ENCODE data around the gene MGAT5.

MGAT5 gene, protein sequence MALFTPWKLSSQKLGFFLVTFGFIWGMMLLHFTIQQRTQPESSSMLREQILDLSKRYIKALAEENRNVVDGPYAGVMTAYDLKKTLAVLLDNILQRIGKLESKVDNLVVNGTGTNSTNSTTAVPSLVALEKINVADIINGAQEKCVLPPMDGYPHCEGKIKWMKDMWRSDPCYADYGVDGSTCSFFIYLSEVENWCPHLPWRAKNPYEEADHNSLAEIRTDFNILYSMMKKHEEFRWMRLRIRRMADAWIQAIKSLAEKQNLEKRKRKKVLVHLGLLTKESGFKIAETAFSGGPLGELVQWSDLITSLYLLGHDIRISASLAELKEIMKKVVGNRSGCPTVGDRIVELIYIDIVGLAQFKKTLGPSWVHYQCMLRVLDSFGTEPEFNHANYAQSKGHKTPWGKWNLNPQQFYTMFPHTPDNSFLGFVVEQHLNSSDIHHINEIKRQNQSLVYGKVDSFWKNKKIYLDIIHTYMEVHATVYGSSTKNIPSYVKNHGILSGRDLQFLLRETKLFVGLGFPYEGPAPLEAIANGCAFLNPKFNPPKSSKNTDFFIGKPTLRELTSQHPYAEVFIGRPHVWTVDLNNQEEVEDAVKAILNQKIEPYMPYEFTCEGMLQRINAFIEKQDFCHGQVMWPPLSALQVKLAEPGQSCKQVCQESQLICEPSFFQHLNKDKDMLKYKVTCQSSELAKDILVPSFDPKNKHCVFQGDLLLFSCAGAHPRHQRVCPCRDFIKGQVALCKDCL

DNA sequence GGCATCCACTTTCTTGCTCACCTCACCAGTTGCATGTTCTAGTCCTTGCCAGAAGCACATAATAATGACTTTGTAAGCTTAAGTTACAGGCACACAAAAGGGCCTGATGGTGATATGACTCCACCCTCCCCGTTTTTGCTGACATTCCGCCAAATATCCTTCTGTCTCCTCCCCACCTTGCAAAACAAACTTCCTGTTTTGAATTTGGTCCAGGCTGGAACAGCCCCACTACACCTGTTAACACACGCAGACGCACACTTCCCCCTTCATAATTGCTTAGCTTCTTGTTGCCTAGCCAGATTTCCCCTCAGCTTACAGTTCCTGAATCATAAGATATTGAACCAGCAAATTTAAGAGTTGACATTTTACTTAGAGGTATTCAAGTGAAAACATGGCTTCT, at the start of gene MGAT5:
MGAT5 (plus strand) TSS at position 269 of the 400 bp plus-strand sequence. CDS start 332 bp downstream, outside the sequence.
- no peak for DNase-seq (ENCODE audit: low spot score)

DNA sequence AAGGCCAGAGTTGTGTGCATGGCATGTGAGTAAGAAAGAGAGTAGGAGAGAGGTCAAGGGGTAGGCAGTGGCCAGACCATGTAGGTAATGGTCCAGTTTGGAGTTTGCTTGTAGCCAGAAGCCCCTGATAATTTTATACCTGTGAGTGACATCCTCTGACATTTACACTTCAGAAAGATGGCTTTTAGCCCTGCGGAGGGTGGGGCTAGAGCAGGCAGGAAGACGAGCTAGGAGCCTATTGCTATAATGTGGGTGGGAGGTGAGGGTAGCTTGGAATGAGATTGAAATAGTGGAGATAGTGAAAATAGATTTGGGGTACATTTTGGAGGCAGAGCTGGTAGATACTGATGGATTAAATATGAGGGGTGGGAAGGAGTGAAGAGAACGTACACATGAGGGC, 48.8 kb upstream of the MGAT5 start:
- no peak for DNase-seq (ENCODE audit: low spot score)

DNA sequence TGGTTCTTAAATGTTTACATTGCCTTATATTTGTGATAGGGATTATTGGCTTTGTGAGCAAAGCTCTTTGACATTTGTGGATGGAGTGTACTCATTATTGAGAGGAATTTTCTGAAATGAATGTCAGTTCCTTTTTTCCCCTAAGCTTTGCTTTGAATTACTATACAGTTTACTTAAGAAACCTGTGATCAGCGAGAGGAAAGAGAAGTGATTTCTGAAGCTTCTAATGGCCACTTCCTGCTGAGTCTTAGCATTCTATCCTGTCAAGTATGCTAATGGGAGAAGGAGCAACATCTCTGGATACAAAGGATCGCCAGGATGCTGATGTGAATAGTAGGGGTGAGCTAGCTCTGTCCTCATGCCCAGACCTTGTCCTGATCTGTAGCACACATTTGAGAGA, 47.8 kb upstream of the MGAT5 start:
- DNase-seq (ENCODE audit: low spot score), result no peak

DNA sequence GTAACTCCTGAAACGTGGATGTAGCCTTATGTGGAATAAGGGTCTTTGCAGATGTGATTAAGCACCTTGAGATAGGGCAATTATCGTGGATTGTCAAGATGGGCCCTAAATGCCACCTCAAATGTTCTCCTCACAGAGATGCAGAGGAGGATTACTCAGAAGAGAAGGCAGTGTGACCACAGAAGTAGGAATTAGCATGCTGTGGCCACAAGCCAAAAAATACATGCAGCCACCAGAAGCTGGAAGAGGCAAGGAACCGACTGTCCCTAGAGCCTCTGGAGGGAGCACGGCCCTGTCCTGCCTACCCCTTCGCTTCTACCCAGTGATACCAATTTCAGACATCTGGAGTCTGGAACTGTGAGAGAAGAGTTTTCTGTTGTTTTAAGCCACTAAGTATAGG, 47.3 kb upstream of the MGAT5 start:
- DNase-seq (ENCODE audit: low spot score), result no peak

DNA sequence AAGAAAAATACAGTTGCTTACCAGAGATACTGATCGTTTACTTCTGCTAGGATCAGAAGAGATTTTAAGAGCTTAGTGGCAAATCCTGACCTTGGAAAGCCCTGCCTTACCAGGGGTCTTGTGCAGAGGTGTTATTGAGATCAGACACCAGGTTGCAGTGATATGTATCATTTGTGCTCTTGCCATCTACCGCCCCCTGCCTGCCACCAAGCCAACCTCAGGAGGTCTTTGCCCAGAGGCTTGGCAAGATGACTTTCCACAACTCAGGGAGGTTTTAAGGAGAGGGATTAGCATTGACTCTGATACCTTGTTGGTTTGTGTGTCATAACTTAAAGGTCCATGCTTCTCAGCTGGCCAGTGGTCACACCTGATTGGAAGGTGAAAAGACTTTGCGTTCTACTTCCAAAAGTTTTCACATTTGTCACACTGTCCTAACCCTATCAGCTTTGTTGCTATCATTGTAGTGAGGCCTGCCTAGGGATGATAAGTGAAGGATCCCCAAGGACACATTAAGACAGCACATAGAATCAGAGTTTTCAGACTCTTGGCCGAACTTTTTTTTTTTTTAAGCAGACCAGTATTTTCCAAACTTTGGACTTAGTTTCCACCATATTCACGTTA, 46.2 kb upstream of the MGAT5 start:
- DNase-seq (ENCODE audit: low spot score), result no peak

DNA sequence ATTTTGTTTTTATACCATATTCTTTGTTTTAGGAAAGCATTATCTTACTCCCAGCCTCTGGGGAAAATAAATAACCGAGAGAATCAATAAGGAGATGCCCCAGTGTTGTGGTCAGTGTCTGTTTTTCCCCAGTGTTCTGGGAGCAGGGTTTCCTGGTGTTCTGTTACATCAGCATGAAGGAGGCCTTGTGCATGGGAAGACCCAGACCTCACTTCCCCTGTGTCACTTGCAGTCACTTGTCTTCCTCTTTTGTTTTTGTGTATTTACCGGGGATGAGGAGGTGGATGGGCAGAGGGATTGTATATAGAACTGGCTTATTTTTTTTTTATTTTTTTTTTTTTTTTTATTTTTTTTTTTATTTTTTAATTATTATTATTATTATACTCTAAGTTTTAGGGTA, 45.0 kb upstream of the MGAT5 start:
- DNase-seq (ENCODE audit: low spot score), result no peak

DNA sequence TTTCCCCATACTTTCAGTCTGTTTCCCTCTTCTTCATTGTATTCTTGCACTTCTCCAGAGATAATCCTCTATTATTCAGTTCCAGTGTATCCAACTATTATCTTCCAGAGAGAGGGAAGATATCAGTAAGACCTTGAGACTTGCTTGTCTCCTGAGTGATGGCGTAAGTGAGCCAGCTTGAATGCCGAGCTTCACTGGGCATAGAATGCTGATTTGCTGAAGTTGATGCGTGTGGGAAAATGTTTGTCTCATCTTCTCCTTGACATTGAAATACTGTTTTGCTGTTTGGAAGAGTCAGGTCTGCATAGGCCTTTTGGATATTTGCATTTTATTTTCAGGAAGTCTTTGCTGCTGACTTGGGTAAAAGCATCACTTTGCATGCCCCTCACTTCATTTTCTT, 41.1 kb upstream of the MGAT5 start:
- no peak for DNase-seq (ENCODE audit: low spot score)

DNA sequence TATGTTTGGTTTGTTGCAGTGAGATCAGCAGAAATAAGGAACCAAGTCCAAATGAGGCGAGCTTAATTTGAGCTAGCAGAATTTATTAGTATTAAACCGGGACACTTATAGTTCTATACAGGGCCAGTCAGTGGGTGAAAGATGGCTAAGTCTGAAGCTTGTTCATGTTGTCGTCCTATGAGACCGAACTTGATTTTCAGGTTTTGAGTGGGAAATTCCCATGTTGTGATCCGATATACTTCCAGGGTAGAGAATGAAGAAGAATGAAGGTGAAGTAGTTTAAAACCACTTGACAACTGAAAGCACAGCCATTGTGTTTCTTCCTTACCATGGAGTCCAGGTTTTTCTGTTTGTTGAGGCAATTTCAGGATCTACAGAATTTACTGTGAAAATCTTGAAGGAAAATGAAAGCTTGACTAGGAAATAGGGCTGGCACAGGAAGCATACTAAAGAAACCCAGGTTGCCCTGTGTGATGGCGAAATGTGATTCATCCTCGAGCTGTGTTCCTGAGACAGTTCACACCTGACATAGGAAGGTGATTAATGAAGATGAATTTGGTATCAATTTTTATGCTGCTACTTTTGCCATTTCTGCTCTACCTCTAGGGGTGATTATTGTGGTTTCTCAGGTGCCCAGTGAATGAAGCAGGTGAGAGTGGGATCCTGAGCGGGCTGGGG, 37.6 kb upstream of the MGAT5 start:
- no peak for DNase-seq (ENCODE audit: low spot score)

DNA sequence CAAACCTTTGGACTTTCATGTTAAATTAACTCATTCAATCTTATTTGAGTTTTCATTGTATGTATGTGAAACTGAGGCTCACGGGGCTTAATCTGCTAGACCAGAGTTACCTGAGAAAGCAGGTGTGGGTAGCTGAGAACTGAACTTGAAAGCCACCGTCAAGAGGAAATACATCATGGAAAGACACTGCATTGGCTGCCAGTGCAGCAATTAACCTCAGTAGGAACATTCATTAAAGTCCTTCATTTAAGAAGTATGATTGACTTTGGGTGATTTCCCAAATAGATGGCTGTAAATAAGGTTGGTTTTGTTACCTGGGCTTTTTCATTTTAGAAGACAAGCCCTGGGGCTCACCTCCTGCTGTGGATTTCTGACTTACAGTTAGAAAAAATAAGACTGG, 36.5 kb upstream of the MGAT5 start:
- DNase-seq (ENCODE audit: low spot score), result no peak

DNA sequence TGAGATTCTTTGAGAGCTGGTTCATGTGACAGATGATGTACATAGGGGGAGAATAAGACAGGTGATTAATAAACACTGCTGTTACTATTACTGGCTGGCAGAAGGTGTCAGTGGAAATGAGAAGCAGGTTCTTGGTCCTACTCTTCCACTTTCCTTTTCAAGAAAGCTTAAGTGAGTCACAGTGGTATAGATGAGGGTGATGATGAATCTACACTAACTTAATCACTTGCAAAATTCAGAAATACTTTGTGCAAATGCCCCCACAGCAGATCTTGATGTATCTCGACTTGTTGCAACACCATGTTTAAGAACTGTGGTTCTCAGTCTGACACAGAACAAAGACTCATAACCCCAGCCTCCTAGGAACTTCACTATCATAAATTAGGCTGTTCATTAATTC, 35.9 kb upstream of the MGAT5 start:
- DNase-seq (ENCODE audit: low spot score), result no peak

DNA sequence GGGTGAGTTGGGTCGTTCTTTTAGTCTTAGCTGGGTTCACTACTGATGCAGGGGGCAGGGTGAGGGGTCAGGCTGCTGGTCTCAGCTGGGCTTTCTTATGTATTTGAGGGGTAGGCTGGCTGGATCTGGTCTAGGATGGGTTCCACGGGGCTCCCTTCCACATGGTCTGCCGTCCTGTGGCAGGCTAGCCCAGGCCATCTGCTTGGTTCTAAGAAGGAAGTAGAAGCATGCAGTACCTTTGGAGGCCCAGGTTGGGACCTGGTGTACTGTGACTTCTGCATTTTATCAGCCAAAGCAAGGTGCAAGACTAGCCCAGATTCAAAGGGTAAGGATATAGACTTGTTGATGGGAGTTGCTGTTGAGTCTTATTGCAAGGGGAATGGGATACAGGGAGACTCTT, 35.5 kb upstream of the MGAT5 start:
- DNase-seq (ENCODE audit: low spot score), result no peak

DNA sequence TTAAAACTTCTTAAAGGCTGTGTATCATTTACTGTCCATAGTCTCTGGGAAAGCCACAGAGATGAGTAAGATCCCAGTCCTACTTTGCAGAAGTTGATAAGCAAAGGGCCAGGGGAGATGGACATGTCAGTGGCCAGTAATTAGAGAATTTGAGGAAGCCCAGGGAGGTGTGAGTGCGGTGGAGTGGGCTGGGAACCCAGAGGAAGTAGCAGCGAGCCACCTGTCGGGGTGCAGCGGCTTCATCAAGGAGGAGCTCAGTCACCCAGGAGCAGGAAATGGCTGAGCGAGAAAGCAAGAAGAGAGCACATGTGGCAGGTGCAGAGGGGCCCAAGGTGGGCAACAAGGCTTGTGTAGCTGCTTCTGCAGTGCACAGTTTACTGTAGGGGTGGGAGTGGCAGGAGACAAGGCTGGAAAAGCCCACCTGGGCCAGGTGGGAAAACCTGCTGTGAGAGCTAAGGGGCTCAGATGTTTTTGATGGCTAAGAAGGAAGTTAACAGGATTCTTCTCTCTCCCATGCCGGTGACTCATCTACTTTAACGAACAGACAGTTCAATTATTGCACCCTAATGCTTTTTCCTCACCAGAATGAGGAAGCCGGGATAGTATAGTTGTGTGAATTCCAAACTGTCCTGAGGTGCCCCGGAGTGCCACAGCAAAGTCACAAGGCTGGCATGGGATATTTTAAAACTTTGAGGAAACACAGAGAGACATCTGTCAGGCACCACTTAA, 34.8 kb upstream of the MGAT5 start:
- no peak for DNase-seq (ENCODE audit: low spot score)

DNA sequence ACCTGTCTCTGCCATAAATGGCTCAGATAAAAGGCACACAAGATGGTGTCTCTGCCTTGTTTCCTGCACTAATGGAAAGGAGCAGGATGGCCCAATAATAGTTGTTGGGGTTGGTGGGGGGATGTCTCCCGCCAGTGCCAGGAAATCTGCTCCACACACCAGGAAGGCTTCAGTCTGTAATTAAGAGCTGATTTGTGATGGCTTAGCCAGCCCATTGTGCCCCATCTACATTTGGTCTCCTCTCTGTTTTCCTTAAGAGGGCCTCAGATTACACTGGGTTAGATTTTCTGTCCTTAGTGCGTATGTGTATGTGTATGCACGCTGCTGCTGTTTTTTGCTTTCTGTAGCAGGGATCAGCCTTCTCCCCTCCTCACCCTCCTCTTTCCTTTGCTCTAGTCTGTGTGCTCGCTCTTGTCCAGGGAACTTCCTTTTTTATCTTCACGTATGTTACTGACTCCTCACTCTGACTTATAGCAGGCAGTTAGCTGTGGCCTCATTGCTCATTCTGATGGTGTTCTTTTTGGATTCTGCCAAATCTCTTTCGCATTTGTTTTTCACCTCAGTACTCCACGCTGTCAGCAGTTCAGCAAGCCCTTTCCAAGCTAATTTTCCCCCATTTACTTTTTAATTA, 33.4 kb upstream of the MGAT5 start:
- no peak for DNase-seq (ENCODE audit: low spot score)

DNA sequence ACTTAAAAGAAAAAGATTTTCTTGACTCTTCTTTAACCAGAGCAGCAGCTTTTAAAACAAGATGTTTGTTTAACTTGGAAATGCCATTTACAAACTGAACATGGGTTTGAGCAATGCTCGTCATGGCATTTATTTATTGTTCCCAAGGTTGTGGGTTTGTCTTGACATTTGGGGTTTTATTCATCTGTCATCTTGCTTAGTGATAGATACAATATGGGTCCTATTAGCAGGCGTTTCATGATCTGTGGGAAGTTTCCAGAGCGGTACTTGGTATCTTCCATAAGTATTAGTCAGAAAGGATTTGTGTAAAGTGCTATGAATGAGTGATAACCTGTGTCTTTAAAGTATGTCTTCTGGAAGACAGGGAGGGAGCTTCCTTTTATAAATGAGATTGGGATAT, 29.9 kb upstream of the MGAT5 start:
- DNase-seq (ENCODE audit: low spot score), result no peak

DNA sequence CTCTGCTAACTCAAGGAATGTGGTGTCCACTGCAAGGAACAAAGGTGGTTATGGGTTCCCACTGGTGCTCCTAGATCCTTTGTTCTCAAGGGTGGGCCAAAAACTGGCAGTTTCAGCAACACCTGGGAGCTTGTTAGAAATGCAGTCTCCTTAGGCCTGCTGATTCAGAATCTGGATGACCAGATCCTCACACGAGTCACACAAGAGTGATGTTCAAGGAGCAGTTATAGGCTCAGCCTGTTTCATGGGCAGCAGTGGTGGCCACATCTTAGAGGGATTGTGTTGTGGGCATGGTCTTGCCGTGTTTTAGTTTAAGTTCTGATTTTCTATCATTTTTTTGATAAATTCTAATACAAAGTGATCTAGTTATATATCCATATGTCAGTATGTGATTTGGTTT, 28.7 kb upstream of the MGAT5 start:
- DNase-seq (ENCODE audit: low spot score), result no peak

DNA sequence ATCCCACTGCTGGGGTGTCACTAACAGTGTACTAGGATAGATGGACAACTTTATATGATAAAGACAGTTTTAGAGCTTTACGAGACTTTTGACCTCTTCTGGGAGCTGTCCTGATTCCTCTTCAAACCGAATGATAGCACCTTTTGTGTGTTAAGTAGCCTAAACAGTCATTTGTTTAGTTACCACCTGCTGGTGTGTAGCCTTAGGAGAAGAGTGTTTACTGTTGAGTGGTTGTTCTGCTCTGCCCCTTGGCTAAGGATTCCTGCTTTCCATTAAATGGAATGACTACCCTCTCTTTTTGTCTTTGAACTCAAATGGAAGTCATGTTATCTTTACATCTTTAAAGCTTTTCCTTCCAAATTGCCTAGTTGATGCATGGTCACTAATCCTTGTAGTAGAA, 28.0 kb upstream of the MGAT5 start:
- DNase-seq (ENCODE audit: low spot score), result no peak

DNA sequence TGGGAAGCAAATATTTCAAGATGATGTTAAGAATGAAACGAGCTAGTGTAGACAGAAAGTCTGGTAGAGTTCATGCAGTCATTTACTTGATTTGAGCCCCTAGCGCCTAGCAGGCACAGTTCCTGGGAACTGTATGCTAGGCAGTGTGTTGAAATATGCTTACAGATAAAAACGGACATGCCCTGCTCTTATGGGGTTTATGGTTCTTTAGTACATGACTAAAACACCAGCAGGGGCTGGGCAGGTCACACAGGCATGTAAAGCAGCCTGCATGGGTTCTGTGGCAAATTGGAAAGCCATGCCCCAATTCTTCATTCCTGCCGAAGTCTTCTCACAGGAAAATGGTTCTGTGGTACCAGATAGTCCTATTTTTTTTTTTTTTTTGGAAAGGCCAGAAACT, 27.3 kb upstream of the MGAT5 start:
- DNase-seq (ENCODE audit: low spot score), result no peak

DNA sequence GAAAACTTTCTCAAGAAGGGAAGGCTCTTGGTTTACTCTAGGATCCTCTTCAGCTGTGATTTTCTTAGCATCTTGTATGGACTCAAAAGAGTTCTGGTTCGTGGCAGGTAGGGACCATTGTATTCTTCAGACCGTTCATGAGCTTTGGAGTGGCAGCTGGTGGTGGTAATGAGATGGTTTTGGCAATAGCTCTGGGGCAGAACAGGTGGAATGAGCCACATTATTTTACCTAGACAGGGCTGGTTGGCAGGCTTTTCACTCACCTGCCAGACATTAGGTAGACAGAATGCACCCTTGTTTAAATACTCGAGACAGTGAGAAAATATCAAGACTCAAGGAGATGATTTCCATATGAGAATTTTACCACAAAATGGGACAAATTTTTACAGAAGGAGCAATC, 26.2 kb upstream of the MGAT5 start:
- DNase-seq (ENCODE audit: low spot score), result no peak

DNA sequence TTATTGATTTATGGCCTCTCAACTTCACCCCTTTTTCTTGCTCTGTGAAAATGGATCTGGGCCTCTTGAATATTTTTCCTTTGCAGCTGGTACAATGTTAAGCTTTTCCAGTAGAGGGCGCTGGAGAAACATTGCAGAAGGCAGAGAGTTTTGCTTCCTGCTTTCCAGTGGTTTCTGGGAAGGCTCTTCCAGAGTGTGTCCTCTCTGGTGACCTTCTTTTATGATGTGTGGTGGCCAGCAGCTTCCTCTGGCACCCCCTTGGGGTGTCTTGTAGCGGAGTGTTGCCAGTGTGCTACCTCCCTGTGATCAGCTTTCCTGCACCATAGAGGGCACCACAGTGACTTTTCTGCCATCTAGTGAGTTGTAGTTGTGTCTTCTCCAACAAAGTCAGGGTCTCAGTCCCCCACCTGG, 25.4 kb upstream of the MGAT5 start:
- DNase-seq (ENCODE audit: low spot score), result peak; percentile 8

DNA sequence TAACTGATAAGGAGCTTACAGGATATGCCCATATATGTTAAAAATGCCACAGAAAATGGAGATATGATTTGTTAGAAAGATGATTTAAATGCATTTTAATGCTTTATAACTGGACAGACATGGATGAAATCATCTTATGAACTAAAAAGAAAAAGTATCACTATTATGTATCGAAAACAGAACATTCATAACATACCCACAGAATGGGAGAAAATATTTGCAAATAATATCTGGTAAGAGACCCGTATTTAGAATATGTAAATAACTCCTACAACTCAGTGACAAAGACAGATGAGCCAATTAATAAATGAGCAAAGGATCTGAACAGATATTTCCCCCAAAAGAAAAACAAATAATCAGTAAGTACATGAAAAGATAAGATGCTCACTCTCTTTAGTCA, 24.3 kb upstream of the MGAT5 start:
- no peak for DNase-seq (ENCODE audit: low spot score)

DNA sequence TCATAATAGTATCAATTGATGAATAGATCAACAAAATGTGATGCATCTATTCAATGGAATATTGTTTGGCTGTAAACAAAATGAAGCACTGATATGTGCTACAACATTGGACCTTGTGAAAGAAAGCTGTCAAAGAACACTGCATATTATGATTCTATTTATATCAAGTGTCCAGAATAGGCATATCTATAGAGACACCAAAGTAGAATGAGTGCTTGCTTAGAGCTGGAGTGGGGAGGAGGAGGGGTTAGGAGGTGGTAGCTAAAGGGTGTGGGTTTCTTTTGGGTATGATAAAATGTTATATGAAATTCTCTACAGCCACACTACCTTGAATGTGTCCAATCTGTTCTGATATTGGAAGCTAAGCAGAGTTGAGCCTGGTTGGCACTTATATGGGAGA, 23.0 kb upstream of the MGAT5 start:
- DNase-seq (ENCODE audit: low spot score), result no peak

All from hematopoietic multipotent progenitor cell treated with erythropoietin and hydrocortisone succinate and interleukin-3 and kit ligand, for 15 days (in vitro differentiated cells).